HG03565 (cell line): ENCODE data around the gene KRTAP10-9.
"Not testable (repeated sequence)": the region's sequence is repeated elsewhere in the genome, so short reads cannot be mapped to it uniquely, and the experiment has no call there.

Source experiments
- ATAC-seq: cut with Tn5 transposase; IDR thresholded peaks from one replicate; pipeline ENCODE4 v1.9.1; 2021; ENCODE audit warnings: mild to moderate bottlenecking, moderate library complexity; ENCODE audit not compliant: unreplicated experiment

The KRTAP10-9 gene

DNA sequence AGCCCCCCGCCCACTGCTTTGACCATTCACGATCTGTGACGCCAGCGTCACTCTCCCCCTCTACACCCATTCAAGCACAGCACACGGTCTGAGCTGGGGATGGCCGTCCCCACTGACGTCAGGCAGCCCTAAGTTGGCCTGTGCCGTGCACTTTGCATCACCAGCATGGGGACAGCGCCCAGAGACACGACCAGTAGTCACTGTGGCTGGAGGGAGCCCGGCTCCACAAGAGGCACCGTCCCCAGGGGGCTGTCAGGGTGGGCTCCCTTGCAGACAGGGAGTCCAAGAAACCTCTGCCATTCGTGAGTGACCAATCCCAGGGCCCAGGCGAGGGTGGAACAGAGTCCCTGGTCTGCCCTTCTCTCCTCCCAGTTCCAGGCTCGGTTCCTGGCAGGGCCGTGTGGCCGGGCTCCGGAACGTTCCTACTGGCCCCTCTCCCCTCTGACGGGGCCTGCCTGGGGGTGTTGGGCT lies 12.7 kb upstream of the KRTAP10-9 start:
- no peak for ATAC-seq

DNA sequence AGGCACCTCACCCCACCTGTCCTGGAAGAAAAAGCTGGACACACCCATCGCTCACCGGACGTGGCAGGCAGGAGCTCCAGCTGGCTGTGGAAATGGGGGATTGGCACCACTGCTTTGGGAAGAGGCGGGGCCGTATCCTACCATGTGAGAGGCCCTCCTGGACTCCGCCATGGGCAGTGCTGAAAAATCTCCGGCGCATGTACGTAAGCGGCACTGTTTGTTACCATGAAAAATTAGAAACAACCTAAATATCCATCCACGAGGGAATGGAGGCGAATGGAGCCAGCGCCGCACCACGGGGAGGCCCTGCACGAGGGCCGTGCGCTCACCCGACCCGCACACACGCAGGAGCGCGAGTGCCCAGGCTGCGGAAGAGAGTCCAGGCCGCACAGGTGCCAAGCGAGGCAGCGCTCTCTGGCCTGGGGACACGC lies 11.9 kb upstream of the KRTAP10-9 start:
- ATAC-seq, result no peak

DNA sequence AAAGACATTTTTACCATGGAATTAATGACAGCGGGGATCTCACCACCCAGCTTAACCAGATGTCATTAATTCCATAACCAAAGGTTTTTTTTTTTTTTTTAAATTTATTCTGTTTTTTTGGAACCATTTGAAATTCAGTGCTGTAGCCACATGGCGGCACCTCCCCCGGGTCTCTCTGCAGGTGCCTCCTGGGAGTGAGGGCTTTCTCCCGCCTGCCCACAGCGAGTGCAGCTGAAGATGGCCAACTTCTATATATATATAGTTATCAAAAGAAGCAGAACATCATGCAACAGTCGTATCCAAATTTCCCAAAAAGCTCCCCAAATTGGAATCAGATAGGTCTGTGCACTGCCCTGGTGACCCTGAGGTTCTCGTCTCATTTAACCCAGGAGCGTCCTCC lies 11.4 kb upstream of the KRTAP10-9 start:
- ATAC-seq, result no peak

DNA sequence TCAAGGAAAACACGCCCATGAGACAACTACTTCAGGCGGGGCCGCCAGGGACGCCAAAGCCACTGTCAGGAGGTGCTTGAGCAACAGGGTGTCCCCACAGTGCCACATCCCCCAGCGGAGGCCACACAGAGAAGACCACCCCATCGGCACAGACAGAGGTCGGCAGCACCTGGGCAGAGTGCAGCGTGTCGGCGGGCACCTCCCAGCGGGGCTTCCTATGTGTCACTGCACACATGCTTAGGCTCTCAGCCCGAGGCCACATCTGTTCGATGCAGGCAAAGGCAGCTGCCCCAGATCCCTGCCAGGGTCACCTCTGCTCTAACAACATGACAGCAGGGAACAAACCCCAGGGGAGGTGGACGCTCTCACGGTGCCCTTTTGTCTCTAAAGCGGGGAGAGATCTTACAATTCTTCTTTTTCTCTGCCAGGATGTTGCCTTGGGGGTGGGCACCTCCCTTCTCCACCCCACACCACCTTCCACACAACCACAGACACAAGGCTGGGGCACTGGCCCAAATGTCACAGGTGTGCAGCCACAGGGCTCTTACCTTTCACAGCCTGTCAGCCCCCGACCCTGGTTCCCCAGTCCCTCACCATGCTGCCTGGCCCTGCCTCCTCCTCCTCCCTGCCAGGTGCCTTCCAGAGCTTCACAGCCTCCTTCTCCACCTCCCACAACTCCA lies 10.8 kb upstream of the KRTAP10-9 start:
- ATAC-seq, result no peak

DNA sequence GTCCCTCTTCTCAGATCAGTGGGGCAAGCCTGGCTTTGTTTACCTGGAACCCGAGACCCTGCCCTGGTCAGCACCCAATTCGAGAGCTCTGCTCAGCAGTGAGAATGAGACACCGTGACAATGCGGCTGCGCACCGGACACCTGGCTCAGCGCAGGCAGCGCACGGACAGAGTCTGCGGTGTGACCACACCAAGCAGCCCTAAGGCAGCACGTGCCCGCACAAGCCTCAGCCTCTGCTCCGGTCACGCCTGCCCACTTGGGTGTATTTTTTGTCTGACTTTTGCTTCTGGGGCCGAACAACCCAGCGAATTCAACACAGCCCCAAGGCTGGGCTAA lies 10.3 kb upstream of the KRTAP10-9 start:
- ATAC-seq, result no peak

DNA sequence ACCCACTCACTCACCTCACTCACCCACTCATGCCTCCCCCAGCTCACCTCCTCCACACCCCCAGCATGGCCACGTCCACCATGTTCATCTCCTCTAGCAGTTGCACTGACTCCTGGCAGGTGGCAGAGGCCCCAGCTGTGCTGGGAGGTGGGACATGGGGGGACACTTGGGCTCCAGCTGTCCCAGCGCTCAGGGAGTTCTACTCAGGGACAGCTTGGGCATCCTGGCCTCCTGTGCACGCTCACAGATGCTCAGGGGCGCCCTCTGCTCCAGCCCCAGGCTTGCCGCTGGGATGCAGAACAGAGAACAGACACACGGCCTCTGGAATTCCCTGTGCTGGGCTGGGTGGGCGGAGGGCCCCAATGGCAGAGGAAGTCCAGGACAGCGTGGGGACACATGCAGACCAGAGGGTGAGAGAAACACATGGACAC lies 9.8 kb upstream of the KRTAP10-9 start:
- no peak for ATAC-seq

DNA sequence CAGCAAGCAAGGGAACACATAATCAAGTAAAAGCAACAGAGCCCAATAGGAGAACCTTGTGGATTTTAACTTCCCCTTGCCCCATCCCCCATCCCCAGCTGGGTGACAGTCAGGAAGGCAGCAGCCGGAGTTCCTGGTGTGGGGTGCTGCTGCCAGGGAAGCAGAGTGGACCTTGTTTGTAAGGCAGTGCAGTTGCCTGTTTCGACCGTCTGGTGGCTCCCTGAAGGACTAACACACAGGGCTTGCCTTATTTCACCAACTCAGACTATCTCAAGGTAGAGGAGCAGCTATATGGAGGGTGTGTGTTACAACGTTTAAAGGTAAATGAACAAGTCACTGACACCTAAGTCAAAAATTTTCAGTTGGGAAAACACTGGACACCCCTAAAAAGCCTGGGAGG lies 8.4 kb upstream of the KRTAP10-9 start:
- ATAC-seq, result no peak

DNA sequence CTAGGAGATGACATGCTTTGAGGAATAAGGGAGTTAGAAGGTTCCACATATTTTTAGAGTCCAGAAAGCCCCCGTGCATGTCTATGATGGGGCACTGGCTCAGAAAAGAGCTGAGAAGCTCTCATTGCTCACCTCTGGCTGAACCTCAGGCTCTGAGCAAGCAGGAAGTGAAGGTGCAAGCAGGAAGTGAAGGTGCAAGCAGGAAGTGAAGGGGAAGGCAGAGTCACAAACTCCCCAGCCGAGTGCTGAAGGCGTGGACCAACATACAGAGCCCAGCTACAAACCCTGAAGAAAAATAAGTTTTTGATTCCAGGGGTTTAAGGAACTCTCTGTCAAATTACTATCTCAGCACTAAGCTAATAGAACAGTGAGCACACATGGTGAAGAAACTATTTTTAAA lies 8.0 kb upstream of the KRTAP10-9 start:
- no peak for ATAC-seq

DNA sequence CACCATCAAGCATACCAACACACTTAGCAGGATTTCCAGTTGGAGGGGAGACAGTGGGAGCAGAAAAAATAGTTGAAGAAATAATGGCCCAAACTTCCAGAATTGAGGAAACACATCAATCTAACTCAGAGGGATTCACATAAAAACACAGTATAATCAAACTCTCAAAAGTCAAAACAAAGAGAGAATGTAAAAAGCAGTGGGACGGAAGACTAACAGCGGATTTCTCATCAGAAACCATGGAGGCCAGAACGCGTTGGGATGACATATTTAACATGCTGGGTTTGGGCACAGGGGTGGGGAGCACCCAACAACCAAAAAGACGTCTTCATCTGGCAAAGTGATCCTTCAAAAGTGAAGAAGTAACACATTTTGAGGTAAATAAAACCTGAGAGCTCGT lies 7.0 kb upstream of the KRTAP10-9 start:
- ATAC-seq, result no peak

DNA sequence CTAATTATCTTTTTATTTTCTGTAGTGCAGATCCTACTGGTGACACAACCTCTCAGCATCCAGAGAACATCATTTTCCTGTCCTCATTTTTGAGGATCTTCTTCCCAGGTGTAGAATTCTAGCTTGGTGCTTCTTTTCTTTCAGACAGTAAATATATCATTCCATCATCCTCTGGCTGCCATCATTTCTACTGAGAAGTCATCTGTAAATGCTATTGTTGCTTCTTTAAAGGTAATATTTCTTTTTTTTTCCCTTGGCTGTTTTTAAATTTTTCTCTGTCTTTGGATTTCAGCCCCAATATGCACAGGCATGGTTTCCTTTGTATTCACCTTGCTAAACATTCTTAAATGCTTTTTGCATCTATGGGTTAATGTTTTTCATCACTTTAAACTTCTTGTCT lies 3.3 kb upstream of the KRTAP10-9 start:
- ATAC-seq, result no peak

DNA sequence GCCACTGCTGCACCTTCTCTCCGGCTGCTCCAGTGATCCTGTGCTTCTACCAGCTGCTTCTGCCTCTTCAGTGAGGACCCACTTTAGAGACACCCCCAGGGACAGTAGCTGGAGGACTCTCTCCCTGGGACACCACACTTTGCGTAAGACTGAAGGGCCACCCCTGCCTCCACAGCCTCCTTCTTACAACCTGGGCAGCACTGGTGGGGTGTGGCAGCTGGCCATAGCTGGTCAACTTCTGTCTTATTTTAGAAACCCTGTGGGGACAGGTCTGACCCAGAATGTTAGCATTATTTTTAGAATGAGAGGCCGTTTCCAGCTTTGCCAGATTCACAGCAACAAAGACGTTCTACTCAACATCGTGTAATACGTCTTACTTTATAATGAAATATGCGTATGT lies 1.1 kb upstream of the KRTAP10-9 start:
- no peak for ATAC-seq

DNA sequence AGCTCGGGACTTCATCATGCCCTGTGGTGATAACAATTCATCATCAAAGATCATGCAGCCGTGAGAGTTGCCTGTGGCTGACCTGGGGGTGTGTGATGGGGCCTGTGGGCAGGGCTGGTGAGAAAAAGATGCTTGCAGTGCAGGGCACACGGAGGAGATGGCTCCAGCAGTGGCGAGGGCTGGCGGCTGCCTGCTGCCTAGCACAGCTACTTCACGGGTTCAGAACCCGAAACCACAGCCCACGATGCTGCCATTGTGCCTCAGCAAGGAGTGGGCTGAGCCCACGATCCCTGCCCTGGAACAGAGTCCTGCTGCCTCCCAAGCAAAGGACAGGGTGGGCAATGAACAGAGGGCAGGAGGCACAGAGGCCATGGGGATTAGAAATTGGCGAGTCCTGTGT lies 631 bp upstream of the KRTAP10-9 start:
- no peak for ATAC-seq

DNA sequence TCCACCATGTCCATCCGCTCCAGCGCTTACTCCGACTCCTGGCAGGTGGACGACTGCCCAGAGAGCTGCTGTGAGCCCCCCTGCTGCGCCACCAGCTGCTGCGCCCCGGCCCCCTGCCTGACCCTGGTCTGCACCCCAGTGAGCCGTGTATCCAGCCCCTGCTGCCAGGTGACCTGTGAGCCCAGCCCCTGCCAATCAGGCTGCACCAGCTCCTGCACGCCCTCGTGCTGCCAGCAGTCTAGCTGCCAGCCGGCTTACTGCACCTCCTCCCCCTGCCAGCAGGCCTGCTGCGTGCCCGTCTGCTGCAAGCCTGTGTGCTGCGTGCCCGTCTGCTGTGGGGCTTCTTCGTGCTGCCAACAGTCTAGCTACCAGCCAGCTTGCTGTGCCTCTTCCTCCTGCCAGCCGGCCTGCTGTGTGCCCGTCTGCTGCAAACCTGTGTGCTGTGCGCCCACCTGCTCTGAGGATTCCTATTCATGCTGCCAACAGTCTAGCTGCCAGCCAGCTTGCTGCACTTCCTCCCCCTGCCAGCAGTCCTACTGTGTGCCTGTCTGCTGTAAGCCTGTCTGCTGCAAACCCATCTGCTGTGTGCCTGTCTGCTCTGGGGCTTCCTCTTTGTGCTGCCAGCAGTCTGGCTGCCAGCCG lies 409 bp downstream of the KRTAP10-9 start:
- ATAC-seq, result not testable (repeated sequence)

DNA sequence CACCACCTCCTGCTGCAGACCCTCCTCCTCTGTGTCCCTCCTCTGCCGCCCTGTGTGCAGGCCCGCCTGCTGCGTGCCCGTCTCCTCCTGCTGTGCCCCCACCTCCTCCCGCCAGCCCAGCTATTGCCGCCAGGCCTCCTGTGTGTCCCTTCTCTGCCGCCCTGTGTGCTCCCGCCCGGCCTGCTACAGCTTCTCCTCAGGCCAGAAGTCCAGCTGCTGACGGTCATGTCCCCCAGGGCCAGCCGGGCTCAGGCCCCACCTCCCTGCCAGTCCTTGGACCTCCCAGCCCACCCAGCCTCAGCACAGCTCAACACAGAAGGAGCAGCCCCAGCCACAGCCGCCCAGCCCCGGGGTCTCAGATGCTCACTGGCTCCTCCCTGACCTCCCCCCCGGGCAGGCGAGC lies 939 bp downstream of the KRTAP10-9 start:
- ATAC-seq, result not testable (repeated sequence)

DNA sequence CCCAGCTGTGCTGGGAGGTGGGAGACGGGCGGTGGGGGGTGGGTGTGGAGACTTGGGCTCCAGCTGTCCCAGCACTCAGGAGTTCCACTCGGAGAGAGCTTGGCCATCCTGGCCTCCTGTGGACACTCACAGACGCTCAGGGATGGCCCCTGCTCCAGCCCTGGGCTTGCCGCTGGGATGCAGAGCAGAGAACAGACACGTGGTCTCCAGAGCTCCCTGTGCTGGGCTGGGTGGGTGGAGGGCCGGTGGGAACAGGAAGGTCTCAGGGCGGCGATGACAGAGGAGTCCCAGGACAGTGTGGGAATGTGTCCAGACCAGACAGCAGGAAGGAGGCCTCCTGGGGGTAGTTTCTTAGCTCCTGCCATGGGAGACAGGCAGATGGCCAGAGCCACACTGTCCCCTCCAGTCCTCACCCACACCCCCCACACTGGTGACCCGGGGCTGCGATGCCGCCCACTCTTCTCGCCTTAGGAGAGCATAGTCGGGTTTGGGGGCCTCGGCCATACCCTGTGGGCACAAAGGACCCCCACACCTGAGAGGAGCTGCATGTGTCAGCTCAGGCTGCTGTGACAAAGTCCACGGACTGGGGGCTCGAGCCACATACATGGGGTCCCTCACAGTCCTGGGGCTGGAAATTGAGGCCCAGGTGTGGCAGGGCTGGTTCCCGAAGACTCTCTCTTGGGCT lies 2.0 kb downstream of the KRTAP10-9 start:
- no peak for ATAC-seq

DNA sequence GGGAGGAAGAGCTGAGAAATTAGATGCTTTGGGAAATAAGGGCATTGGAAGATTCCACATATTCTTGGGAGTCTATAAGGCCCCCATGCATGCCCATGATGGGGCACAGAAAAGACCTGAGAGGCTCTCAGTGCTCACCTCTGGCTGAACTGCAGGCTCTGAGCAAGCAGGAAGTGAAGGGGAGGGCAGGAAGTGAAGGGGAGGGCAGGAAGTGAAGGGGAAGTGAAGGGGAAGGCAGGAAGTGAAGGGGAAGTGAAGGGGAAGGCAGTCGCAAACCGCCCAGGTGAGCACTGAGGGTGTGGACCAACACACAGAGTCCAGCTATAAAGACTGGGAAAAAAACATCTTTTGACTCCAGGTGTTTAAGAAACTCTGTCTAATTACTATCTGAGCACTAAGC lies 3.5 kb downstream of the KRTAP10-9 start:
- no peak for ATAC-seq

DNA sequence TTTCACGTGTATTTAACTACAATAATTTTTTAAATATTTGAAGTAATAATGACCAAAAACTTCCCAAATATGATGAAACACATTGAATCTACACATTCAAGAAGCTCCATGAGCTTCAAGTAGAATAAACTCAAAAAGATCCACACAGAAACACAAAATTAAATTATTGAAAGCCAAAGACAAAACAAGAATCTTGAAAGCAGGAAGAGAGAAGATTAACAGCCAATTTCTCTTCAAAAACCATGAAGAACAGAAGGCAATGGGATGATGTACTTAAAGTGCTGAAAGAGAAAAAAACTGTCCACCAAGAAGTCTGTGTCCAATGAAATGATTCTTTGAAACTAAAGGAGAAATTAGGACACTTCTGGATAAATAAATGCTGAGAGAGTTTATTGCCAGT lies 5.2 kb downstream of the KRTAP10-9 start:
- no peak for ATAC-seq

DNA sequence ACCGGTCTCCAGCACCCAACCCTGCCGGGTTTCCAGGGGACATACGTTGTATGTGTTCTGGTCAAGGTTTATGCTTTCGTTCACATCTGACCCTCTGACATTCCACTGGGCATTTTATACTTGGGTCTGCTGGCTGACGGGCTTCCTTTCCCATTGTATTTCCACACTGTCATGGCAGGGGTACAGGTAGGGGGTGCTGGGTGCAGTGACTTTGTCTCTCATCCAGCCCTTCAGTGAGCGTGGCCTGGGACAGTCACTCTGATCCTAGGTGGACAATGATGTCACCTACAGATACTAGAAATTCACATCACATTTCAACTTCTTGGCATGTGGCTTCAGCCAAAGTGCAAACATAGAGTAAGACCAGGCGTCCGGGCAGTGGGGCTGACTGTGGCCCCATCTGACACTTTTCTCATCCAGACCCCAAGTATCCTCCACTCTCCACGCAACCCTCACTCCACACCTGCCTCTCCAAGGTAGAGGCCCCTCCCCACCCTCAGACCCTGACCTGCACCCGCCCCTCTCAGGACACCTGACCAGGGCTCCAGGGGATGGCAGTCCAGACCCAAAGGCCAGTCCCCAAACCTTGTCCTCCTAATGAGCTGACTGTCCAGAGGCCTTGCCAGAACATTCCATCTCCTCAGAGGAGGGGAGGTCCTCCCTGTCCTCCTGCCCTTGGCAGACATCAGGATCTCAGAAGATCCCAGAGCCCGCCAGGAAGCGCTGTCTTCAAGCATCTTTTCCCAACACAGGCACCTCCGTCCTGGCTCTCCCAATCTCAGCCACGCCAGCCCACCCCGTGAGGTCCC lies 9.5 kb downstream of the KRTAP10-9 start:
- no peak for ATAC-seq

DNA sequence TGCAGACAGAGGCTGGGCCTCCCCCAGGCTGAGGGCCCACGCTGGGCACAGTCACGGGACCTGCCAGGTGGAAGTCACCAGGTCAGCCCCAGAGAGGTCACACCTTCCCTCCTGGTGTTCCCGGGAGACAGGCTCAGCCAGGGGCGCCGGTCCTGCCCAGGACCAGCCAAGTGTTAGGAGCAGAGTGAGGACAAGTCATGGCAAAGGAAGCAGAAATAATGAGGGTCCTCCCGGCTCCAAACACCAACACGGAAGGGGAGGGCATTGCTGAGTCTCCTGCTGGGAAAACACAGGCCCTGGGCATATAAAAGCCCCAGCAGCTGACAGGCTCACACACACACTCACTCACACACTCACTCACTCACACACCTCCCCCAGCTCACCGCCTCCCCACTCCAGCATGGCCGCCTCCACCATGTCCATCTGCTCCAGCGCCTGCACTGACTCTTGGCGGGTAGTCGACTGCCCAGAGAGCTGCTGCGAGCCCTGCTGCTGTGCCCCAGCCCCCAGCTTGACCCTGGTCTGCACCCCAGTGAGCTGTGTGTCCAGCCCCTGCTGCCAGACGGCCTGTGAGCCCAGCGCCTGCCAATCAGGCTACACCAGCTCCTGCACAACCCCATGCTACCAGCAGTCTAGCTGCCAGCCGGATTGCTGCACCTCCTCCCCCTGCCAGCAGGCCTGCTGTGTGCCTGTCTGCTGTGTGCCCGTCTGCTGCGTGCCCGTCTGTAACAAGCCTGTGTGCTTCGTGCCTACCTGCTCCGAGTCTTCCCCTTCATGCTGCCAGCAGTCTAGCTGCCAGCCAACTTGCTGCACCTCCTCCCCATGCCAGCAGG lies 10.3 kb downstream of the KRTAP10-9 start, which contains the start of gene KRTAP10-10:
KRTAP10-10 (plus strand) TSS at position 339 of the 833 bp plus-strand sequence; CDS start at position 401, 62 bp downstream.
- ATAC-seq, result no peak

DNA sequence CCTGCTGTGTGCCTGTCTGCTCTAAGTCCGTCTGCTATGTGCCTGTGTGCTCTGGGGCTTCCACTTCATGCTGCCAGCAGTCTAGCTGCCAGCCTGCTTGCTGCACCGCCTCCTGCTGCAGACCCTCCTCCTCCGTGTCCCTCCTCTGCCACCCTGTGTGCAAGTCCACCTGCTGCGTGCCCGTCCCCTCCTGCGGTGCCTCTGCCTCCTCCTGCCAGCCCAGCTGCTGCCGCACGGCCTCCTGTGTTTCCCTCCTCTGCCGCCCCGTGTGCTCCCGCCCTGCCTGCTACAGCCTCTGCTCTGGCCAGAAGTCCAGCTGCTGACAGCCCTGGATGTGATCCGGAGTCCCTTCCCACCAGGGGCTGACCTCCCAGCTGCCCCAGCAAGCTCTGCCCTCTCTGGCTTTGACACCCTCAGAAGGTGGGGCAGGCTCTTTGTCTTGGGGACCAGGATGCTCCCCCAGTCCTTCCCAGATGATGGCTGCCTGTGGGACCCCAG lies 11.0 kb downstream of the KRTAP10-9 start:
- ATAC-seq, result not testable (repeated sequence)
